Tibial nerve (tissue), 4 donors: ENCODE results near the gene ZMYND11. TPM values are rescaled to one million over a fixed set of nuclear protein-coding genes. Genes with fewer than 3 reads are reported as not detected.

Experiments used
- DNase-seq, 2 donors: peaks; one replicate each; pipeline ENCODE4 v3.0.0-alpha.2; 2019; ENCODE audit warnings: low spot score in 2 of 2
- H3K27ac ChIP-seq, 4 donors: fragments of 200-600 bp; sonication (generic) in 3 of 4; one replicate each; pipeline ENCODE4 v1.5.1; 2017 to 2019; ENCODE audit warnings: mild to moderate bottlenecking in 1 of 4
- H3K27me3 ChIP-seq, 2 donors: fragments of 200-600 bp; sonication (generic) in 1 of 2; one replicate each; pipeline versions ENCODE4 v1.5.1 to v1.6.0; 2017 to 2019
- H3K36me3 ChIP-seq, 3 donors: fragments of 200-600 bp; sonication (generic); one replicate each; pipeline ENCODE4 v1.5.1; 2018 to 2019
- H3K4me1 ChIP-seq, 4 donors: fragments of 200-600 bp; sonication (generic) in 3 of 4; one replicate each; pipeline ENCODE4 v1.5.1; 2017 to 2019
- H3K4me3 ChIP-seq, 4 donors: fragments of 200-600 bp; sonication (generic) in 3 of 4; one replicate each; pipeline ENCODE4 v1.5.1; 2017 to 2019; ENCODE audit warnings: mild to moderate bottlenecking in 1 of 4, moderate library complexity in 1 of 4
- H3K9me3 ChIP-seq, 4 donors: fragments of 200-600 bp; sonication (generic) in 3 of 4; one replicate each; pipeline ENCODE4 v1.5.1; 2017 to 2019
- CTCF ChIP-seq, 5 experiments: fragments of 200-600 bp in 3 of 5; fragments of 450-650 bp in 2 of 5; sonication (generic) in 3 of 5; IDR thresholded peaks; one replicate each; pipeline ENCODE4 v1.5.1; 2016 to 2019; ENCODE audit warnings: antibody characterized with exemption in 5 of 5, mild to moderate bottlenecking in 3 of 5, moderate library complexity in 2 of 5
- EP300 ChIP-seq, 2 donors: sonication (generic); formaldehyde crosslinking; IDR thresholded peaks; one replicate each; pipeline ENCODE4 v1.6.1; 2017; ENCODE audit warnings: antibody characterized with exemption in 2 of 2, mild to moderate bottlenecking in 1 of 2
- POLR2A ChIP-seq, 2 donors: fragments of 450-650 bp; IDR thresholded peaks; one replicate each; pipeline ENCODE4 v1.6.1; 2017; ENCODE audit warnings: antibody characterized with exemption in 2 of 2, mild to moderate bottlenecking in 2 of 2, moderate library complexity in 2 of 2
- WGBS, 2 donors: methylation state at CpG; one replicate each; pipeline ENCODE4 v1.1.5; 2018; 5-methylcytosine and 5-hydroxymethylcytosine counted together
- total RNA-seq, 4 donors: library from RNA; depleted of rRNA; stranded (reverse); fragments of >200 nt; gene quantifications; one replicate each; pipeline ENCODE4 v1.1.0, GENCODE V29; 2016

Gene ZMYND11
- total RNA-seq, 4 donors from 2014 or later = 66.3 to 80.2 (median 69.2) TPM

GRCh38 chr10:201328-201771 lies 66.1 kb downstream of the ZMYND11 start:
- Histone ChIP-seq H3K36me3 (no peaks in the 10 kb centered on the region), H3K27ac (no peak overlapping the region), H3K4me1 (no peaks in the 10 kb centered on the region), H3K9me3 (no peaks in the 10 kb centered on the region), H3K4me3 (no peak overlapping the region), H3K27me3 (no peaks in the 10 kb centered on the region)
- TF ChIP-seq EP300 (IDR thresholded peaks at IDR 0.05) = no peak
- TF ChIP-seq POLR2A (IDR thresholded peaks at IDR 0.05) = no peak
- 80 to 83% methylated on average over 6 of the region's 6 CpGs for WGBS, 2 donors
- no peak for DNase-seq

DNA sequence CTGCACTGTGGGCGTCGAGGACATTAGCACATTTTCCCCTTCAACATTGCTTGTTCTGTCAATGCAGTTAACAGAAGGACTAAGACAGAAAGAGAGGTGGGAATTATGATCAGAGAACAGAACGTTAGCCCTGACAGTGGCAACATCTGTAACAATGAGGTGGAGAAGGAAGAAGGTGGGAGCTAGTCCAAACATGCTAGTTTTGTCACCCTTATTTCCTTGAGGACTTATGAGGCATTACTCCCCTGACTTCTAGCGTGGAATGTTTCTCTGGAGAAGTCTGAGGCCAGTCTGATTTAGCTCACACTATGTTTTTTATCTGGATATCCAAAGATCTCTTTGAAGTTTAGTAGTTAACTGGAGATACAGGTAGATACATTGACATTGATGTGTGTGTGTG lies 73.4 kb downstream of the ZMYND11 start:
- Histone ChIP-seq H3K9me3 (no peaks in the 10 kb centered on the region), H3K27me3 (no peaks in the 10 kb centered on the region), H3K27ac (no peak overlapping the region), H3K4me1 (no peaks in the 10 kb centered on the region), H3K4me3 (no peak overlapping the region), H3K36me3 (peaks cover 0 to 14% (median 0%) of the 10 kb centered on the region in 3 donors)
- TF ChIP-seq CTCF (IDR thresholded peaks at IDR 0.05) (no peak), EP300 (IDR thresholded peaks at IDR 0.05) (no peak), POLR2A (IDR thresholded peaks at IDR 0.05) (no peak)
- no peak for DNase-seq
- WGBS, 2 donors = 92% methylated on average over 4 of the region's 4 CpGs

GRCh38 chr10:209357-209756 lies 74.1 kb downstream of the ZMYND11 start:
- H3K9me3 ChIP-seq = no peaks in the 10 kb centered on the region
- 96% methylated on average over 6 of the region's 6 CpGs for WGBS, 2 donors
- DNase-seq = no peak
- H3K36me3 ChIP-seq = peaks cover 0 to 14% (median 0%) of the 10 kb centered on the region in 3 donors
- no peak overlapping the region for H3K4me3 ChIP-seq
- no peaks in the 10 kb centered on the region for H3K4me1 ChIP-seq
- no peaks in the 10 kb centered on the region for H3K27me3 ChIP-seq
- H3K27ac ChIP-seq = no peak overlapping the region
- TF ChIP-seq CTCF (IDR thresholded peaks at IDR 0.05) (no peak), POLR2A (IDR thresholded peaks at IDR 0.05) (no peak), EP300 (IDR thresholded peaks at IDR 0.05) (no peak)

GRCh38 chr10:210297-210696 lies 75.0 kb downstream of the ZMYND11 start:
- no peaks in the 10 kb centered on the region for H3K9me3 ChIP-seq
- no peaks in the 10 kb centered on the region for H3K27me3 ChIP-seq
- TF ChIP-seq CTCF (IDR thresholded peaks at IDR 0.05) (no peak), EP300 (IDR thresholded peaks at IDR 0.05) (no peak), POLR2A (IDR thresholded peaks at IDR 0.05) (no peak)
- DNase-seq = no peak
- no peak overlapping the region for H3K4me3 ChIP-seq
- WGBS, 2 donors = 86 to 87% methylated on average over 5 of the region's 5 CpGs
- no peaks in the 10 kb centered on the region for H3K4me1 ChIP-seq
- H3K36me3 ChIP-seq = peaks cover 0 to 14% (median 0%) of the 10 kb centered on the region in 3 donors
- H3K27ac ChIP-seq = no peak overlapping the region

DNA sequence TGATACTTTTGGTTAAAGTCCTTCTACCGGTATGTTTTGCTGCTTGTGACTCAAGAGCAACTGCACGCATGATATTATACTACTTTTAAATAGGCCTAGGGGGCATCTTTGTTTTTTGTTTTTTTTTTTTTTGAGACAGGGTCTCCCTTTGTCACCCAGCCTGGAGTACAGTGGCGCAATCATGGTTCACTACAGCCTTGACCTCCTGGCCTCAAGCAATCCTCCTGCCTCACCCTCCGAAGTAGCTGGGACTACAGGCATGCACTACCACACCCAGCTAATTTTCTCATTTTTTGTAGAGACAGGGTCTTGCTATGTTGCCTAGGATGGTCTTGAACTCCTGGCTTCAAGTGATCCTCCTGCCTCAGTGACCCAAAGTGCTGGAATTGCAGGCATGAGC lies 80.2 kb downstream of the ZMYND11 start:
- H3K9me3 ChIP-seq = no peaks in the 10 kb centered on the region

More for the DNA sequence above, 80.2 kb downstream of the ZMYND11 start:
- 69 to 75% methylated on average over 4 of the region's 4 CpGs for WGBS, 2 donors
- TF ChIP-seq POLR2A (IDR thresholded peaks at IDR 0.05) = no peak
- TF ChIP-seq EP300 (IDR thresholded peaks at IDR 0.05) = no peak
- no peak for TF ChIP-seq CTCF (IDR thresholded peaks at IDR 0.05)
- Histone ChIP-seq H3K4me3 (no peak overlapping the region), H3K36me3 (peaks cover 0 to 13% (median 0%) of the 10 kb centered on the region in 3 donors), H3K27me3 (no peaks in the 10 kb centered on the region), H3K4me1 (peaks cover 0 to 12% (median 0%) of the 10 kb centered on the region in 4 donors), H3K27ac (no peak overlapping the region)
- DNase-seq = no peak
